A549 (cell line): ENCODE results near the gene IFIH1. TPM values are rescaled to one million over a fixed set of nuclear protein-coding genes. Genes with fewer than 3 reads are reported as not detected.

Experiments used
- ATAC-seq, 2 experiments: fragments of 200-7000 bp in 1 of 2; fragments of >200 bp in 1 of 2; cut with Nextera tagmentation in 1 of 2; cut with Tn5 transposase in 1 of 2; 3 replicates each; pipeline versions ENCODE4 v1.8.0 to v1.9.1; 2018 to 2020; ENCODE audit warnings: mild to moderate bottlenecking in 1 of 2, moderate library complexity in 1 of 2
- CTCF ChIA-PET: fragments of 300-600 bp; sonication (Branson Sonifier 250); formaldehyde crosslinking; extraction: SDS; loops from one replicate; lab custom pipeline; 2021; ENCODE audit warnings: antibody characterized with exemption, inconsistent platforms; lab: Yijun Ruan, JAX
- POLR2A ChIA-PET: fragments of 350-600 bp; formaldehyde crosslinking; extraction: SDS; loops from one replicate; lab custom pipeline; 2021; ENCODE audit warnings: antibody characterized with exemption, inconsistent platforms; lab: Yijun Ruan, JAX
- DNase-seq, 2 experiments: peaks; one replicate each; pipeline versions ENCODE4 v3.0.0 to v3.0.0-alpha.2; 2011 to 2016; ENCODE audit warnings: low read depth in 1 of 2, low spot score in 1 of 2
- FAIRE-seq: peaks from 2 replicates; lab custom pipeline; 2011; peaks lifted over from hg19 to GRCh38; lab: Jason Lieb, UNC
- H3K27ac ChIP-seq, 2 experiments: fragments of >200 bp; sonication (Bioruptor Twin); formaldehyde crosslinking; 3 replicates each; pipeline ENCODE4 v1.5.1; 2016 to 2017
- H3K4me1 ChIP-seq: fragments of >200 bp; sonication (Bioruptor Twin); formaldehyde crosslinking; 3 replicates; pipeline ENCODE4 v1.6.1; 2016
- H3K4me2 ChIP-seq: fragments of >200 bp; sonication (Bioruptor Twin); formaldehyde crosslinking; 3 replicates; pipeline ENCODE4 v1.6.1; 2016
- H3K4me3 ChIP-seq: fragments of >200 bp; sonication (Bioruptor Twin); formaldehyde crosslinking; 3 replicates; pipeline ENCODE4 v1.5.1; 2016
- H3K9me3 ChIP-seq: fragments of >200 bp; sonication (Bioruptor Twin); formaldehyde crosslinking; 3 replicates; pipeline ENCODE4 v1.6.1; 2016
- BHLHE40 ChIP-seq: IDR thresholded peaks from 2 replicates; pipeline ENCODE4 v1.6.1; 2012; ENCODE audit warnings: low read depth, low read length, inconsistent platforms
- CBX2 ChIP-seq: fragments of 200-600 bp; sonication (generic); IDR thresholded peaks from 2 replicates; pipeline ENCODE4 v1.6.1; 2016; ENCODE audit warnings: low read depth, mild to moderate bottlenecking, borderline replicate concordance
- CBX8 ChIP-seq: fragments of 200-600 bp; sonication (generic); IDR thresholded peaks from 2 replicates; pipeline ENCODE4 v1.6.1; 2016
- CHD2 ChIP-seq: fragments of 150-350 bp; IDR thresholded peaks from 2 replicates; pipeline ENCODE4 v1.6.1; 2014; ENCODE audit warnings: low read length; ENCODE audit not compliant: partially characterized antibody
- CHD4 ChIP-seq: fragments of 200-600 bp; sonication (generic); IDR thresholded peaks from 2 replicates; pipeline ENCODE4 v1.6.1; 2016; ENCODE audit warnings: antibody characterized with exemption, mild to moderate bottlenecking, borderline replicate concordance
- FOSB ChIP-seq: fragments of 250-450 bp; sonication (Bioruptor Pico); IDR thresholded peaks from 2 replicates; pipeline ENCODE4 v1.5.0; 2020; ENCODE audit warnings: mild to moderate bottlenecking, moderate library complexity
- FOSL2 ChIP-seq, 2 experiments: fragments of 450-650 bp in 1 of 2; fragments of >200 bp in 1 of 2; sonication (Bioruptor Twin) in 1 of 2; formaldehyde crosslinking; IDR thresholded peaks; 2 replicates each; pipeline versions ENCODE4 v1.5.0 to v1.6.1; 2016 to 2020; ENCODE audit warnings: mild to moderate bottlenecking in 1 of 2, moderate library complexity in 1 of 2
- FOXS1 ChIP-seq: fragments of 250-450 bp; sonication (Bioruptor Pico); IDR thresholded peaks from 2 replicates; pipeline ENCODE4 v1.5.0; 2020; ENCODE audit warnings: mild to moderate bottlenecking, moderate library complexity
- HDAC2 ChIP-seq: fragments of 200-600 bp; sonication (generic); IDR thresholded peaks from 2 replicates; pipeline ENCODE4 v1.6.1; 2016
- HEYL ChIP-seq: fragments of 250-450 bp; sonication (Bioruptor Pico); IDR thresholded peaks from 2 replicates; pipeline ENCODE4 v1.8.0; 2021; ENCODE audit warnings: mild to moderate bottlenecking, moderate library complexity
- HOXA7 ChIP-seq: fragments of 250-450 bp; sonication (Bioruptor Pico); IDR thresholded peaks from 2 replicates; pipeline ENCODE4 v1.5.0; 2020; ENCODE audit warnings: mild to moderate bottlenecking, moderate library complexity
- HOXB5 ChIP-seq: fragments of 250-450 bp; sonication (Bioruptor Pico); IDR thresholded peaks from 2 replicates; pipeline ENCODE4 v1.5.0; 2020; ENCODE audit warnings: mild to moderate bottlenecking, moderate library complexity
- JUN ChIP-seq, 2 experiments: fragments of >200 bp; sonication (Bioruptor Twin); formaldehyde crosslinking; IDR thresholded peaks; 2 replicates in 1 of 2; 3 replicates in 1 of 2; pipeline ENCODE4 v1.6.1; 2016 to 2017
- JUNB ChIP-seq: fragments of >200 bp; sonication (Bioruptor Twin); formaldehyde crosslinking; IDR thresholded peaks from 2 replicates; pipeline ENCODE4 v1.6.1; 2016
- KDM1A ChIP-seq: fragments of 200-600 bp; sonication (generic); IDR thresholded peaks from 2 replicates; pipeline ENCODE4 v1.6.1; 2016; ENCODE audit warnings: low read depth, mild to moderate bottlenecking
- MAZ ChIP-seq: fragments of 150-350 bp; IDR thresholded peaks from 2 replicates; pipeline ENCODE4 v1.6.1; 2014; ENCODE audit warnings: antibody characterized with exemption, low read depth, low read length, borderline replicate concordance
- NPAS2 ChIP-seq: fragments of 250-450 bp; sonication (Bioruptor Pico); IDR thresholded peaks from 2 replicates; pipeline ENCODE4 v1.8.0; 2022; ENCODE audit warnings: mild to moderate bottlenecking, moderate library complexity, borderline replicate concordance
- TP53 ChIP-seq: fragments of 250-450 bp; sonication (Bioruptor Pico); IDR thresholded peaks from 2 replicates; pipeline ENCODE4 v1.5.0; 2021; ENCODE audit warnings: mild to moderate bottlenecking, moderate library complexity
- ZC3H11A ChIP-seq: fragments of 450-650 bp; IDR thresholded peaks from 2 replicates; pipeline ENCODE4 v1.6.1; 2014; ENCODE audit warnings: antibody characterized with exemption, mild to moderate bottlenecking
- ZNF302 ChIP-seq: fragments of 250-450 bp; sonication (Bioruptor Pico); IDR thresholded peaks from 2 replicates; pipeline ENCODE4 v1.9.0; 2021; ENCODE audit warnings: inconsistent platforms, mild to moderate bottlenecking, moderate library complexity
- WGBS: methylation state at CpG from one replicate; pipeline ENCODE4 v1.1.6; 2017; ENCODE audit errors: missing lambda C conversion rate; 5-methylcytosine and 5-hydroxymethylcytosine counted together
- polyA plus RNA-seq, 4 experiments: library from polyadenylated mRNA; depleted of rRNA in 3 of 4; stranded (reverse); fragments of >200 nt; fragmentation: RNase III in 1 of 4; extraction: RNeasy Plus Mini Kit Qiagen cat#74134 plus additional on column Dnase treatment in 1 of 4; gene quantifications; 2 replicates in 3 of 4; 3 replicates in 1 of 4; pipeline ENCODE4 v1.2.3, GENCODE V29; 2011 to 2017
- TF ChIP-seq, protein P1 (sequence below): IDR thresholded peaks from 2 replicates; pipeline ENCODE4 v1.6.1; 2012
- TF ChIP-seq, protein P2 (sequence below): IDR thresholded peaks from 2 replicates; pipeline ENCODE4 v1.6.1; 2012; ENCODE audit warnings: low read depth, borderline replicate concordance
- TF ChIP-seq, protein P3 (sequence below): fragments of 450-650 bp; IDR thresholded peaks from 2 replicates; pipeline ENCODE4 v1.6.1; 2014; ENCODE audit warnings: antibody characterized with exemption
- TF ChIP-seq, protein P4 (sequence below): fragments of >200 bp; sonication (Bioruptor Twin); formaldehyde crosslinking; IDR thresholded peaks from 2 replicates; pipeline ENCODE4 v1.6.1; 2016
- TF ChIP-seq, protein P5 (sequence below): fragments of >200 bp; sonication (Bioruptor Twin); formaldehyde crosslinking; IDR thresholded peaks from 3 replicates; pipeline ENCODE4 v1.6.1; 2016

Gene IFIH1
- polyA plus RNA-seq, 2 of the 4 experiments (the other 2 are of a cell fraction) = 0.21 to 0.57 TPM

DNA sequence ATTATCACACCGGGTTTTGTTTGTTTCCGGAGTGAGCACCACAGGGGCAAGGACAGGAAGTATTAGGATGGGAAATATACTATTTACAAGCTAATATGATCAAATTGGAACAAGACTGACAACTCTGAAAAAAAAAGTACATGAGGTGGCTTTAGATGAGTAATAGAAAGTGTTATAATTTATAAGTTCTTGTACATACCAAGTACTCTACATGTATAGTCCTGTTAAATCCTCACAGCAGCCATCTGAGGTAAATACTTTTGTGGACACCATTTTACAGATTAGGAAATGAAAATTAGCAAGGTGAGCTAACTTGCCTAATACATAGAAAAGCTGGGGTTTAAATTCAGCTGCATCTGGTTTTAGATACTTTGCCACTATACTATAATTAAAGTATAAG lies 86.5 kb downstream of the IFIH1 start:
- Histone ChIP-seq H3K9me3 (no peaks in the 10 kb centered on the region), H3K27ac (no peak overlapping the region), H3K4me1 (no peaks in the 10 kb centered on the region), H3K4me2 (no peak overlapping the region), H3K4me3 (no peak overlapping the region)
- no peak for FAIRE-seq
- WGBS = 62% methylated on average over 2 of the region's 2 CpGs
- DNase-seq = no peak
- POLR2A ChIA-PET = no interaction called here
- no peak for ATAC-seq
- TF ChIP-seq FOSL2 (IDR thresholded peaks at IDR 0.05) = no peak
- TF ChIP-seq FOSL2 (CRISPR knock-in tag; IDR thresholded peaks at IDR 0.05) = no peak
- no peak for TF ChIP-seq FOSB (CRISPR knock-in tag)
- TF ChIP-seq JUNB = no peak
- no peak for TF ChIP-seq KDM1A
- CTCF ChIA-PET = interaction anchor here (1.2 to 3.5 kb wide), 3 partner anchors 11 to 66 kb away, joined by 3 to 19 read pairs (median 5); no protein-coding TSS in a partner anchor

DNA sequence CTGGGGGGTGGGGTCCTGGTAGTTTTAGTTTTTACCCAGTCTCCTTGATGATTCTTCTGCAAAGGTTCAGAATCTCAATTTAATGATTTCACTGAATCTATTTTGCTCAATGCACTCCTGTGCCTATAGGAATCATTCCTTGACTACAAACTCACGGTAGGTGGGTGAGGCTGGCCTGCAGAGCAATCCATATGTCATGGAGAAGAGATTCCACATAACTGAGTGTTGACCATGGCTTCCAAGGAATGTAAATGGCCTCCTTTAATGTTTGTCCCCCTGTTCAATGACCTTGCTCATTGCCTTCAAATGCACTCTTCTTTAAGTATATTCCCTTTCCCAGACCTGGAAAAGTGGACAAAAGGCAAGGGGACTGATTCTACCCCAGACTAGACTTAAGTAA lies 87.7 kb downstream of the IFIH1 start:
- ATAC-seq = no peak
- Histone ChIP-seq H3K4me3 (no peak overlapping the region), H3K27ac (no peak overlapping the region)
- POLR2A ChIA-PET = no interaction called here
- TF ChIP-seq FOXS1 (CRISPR knock-in tag) (no peak), CHD4 (no peak), JUN (IDR thresholded peaks at IDR 0.05) (no peak), BHLHE40 (no peak), TP53 (CRISPR knock-in tag) (no peak), CBX2 (no peak), HEYL (CRISPR knock-in tag) (no peak), NPAS2 (CRISPR knock-in tag) (no peak), FOSB (CRISPR knock-in tag) (no peak), ZC3H11A (no peak)
- TF ChIP-seq, protein P1, sequence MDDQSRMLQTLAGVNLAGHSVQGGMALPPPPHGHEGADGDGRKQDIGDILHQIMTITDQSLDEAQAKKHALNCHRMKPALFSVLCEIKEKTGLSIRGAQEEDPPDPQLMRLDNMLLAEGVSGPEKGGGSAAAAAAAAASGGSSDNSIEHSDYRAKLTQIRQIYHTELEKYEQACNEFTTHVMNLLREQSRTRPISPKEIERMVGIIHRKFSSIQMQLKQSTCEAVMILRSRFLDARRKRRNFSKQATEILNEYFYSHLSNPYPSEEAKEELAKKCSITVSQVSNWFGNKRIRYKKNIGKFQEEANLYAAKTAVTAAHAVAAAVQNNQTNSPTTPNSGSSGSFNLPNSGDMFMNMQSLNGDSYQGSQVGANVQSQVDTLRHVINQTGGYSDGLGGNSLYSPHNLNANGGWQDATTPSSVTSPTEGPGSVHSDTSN = no peak
- TF ChIP-seq, protein P2, sequence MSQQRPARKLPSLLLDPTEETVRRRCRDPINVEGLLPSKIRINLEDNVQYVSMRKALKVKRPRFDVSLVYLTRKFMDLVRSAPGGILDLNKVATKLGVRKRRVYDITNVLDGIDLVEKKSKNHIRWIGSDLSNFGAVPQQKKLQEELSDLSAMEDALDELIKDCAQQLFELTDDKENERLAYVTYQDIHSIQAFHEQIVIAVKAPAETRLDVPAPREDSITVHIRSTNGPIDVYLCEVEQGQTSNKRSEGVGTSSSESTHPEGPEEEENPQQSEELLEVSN = no peak
- TF ChIP-seq, all 56 proteins: peak for 0
- DNase-seq = no peak
- WGBS = 23% methylated on average over 1 of the region's 1 CpG
- H3K9me3 ChIP-seq = no peaks in the 10 kb centered on the region
- CTCF ChIA-PET = interaction anchor here (1.7 to 3.5 kb wide), 2 partner anchors 10 to 68 kb away, joined by 3 to 19 read pairs; no protein-coding TSS in a partner anchor
- no peak for FAIRE-seq
- no peaks in the 10 kb centered on the region for H3K4me1 ChIP-seq
- no peak overlapping the region for H3K4me2 ChIP-seq

DNA sequence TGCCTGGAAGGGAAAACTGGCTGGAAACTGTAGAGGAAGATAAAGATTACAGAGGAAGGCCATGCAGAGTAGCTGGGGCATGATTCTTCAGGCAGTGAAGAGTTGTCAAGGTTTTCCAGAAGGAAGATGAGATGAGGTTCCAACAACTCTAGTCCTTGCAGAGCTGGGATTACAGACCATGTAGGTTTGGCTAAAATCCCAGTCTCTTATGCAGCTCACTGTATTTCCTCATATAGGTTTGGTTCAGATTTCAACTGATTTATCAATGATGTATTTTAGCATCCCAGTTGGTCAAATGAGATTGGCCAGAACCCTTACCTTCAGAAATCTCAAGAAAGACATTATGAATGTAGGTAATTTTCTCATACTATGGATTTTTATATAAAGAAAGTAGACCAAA lies 91.6 kb downstream of the IFIH1 start:
- FAIRE-seq (no peak), DNase-seq (no peak), ATAC-seq (no peak)
- ChIA-PET CTCF (interaction anchor here (1.4 kb wide), 1 partner anchor 71 kb away, joined by 3 read pairs; no protein-coding TSS in a partner anchor), POLR2A (no interaction called here)
- no peak overlapping the region for H3K27ac ChIP-seq
- no peak overlapping the region for H3K4me2 ChIP-seq
- H3K9me3 ChIP-seq = no peaks in the 10 kb centered on the region
- no peaks in the 10 kb centered on the region for H3K4me1 ChIP-seq
- no peak overlapping the region for H3K4me3 ChIP-seq
- TF ChIP-seq MAZ = no peak
- TF ChIP-seq HOXB5 (CRISPR knock-in tag) = no peak
- no peak for TF ChIP-seq TP53 (CRISPR knock-in tag)
- TF ChIP-seq FOXS1 (CRISPR knock-in tag) = no peak
- TF ChIP-seq CHD2 = no peak
- TF ChIP-seq, protein P3, sequence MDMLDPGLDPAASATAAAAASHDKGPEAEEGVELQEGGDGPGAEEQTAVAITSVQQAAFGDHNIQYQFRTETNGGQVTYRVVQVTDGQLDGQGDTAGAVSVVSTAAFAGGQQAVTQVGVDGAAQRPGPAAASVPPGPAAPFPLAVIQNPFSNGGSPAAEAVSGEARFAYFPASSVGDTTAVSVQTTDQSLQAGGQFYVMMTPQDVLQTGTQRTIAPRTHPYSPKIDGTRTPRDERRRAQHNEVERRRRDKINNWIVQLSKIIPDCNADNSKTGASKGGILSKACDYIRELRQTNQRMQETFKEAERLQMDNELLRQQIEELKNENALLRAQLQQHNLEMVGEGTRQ = no peak
- TF ChIP-seq, protein P4, sequence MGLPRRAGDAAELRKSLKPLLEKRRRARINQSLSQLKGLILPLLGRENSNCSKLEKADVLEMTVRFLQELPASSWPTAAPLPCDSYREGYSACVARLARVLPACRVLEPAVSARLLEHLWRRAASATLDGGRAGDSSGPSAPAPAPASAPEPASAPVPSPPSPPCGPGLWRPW = no peak
- no peak for TF ChIP-seq HOXA7
- TF ChIP-seq, protein P1 = no peak
- TF ChIP-seq ZNF302 (CRISPR knock-in tag) = no peak
- TF ChIP-seq, protein P5, sequence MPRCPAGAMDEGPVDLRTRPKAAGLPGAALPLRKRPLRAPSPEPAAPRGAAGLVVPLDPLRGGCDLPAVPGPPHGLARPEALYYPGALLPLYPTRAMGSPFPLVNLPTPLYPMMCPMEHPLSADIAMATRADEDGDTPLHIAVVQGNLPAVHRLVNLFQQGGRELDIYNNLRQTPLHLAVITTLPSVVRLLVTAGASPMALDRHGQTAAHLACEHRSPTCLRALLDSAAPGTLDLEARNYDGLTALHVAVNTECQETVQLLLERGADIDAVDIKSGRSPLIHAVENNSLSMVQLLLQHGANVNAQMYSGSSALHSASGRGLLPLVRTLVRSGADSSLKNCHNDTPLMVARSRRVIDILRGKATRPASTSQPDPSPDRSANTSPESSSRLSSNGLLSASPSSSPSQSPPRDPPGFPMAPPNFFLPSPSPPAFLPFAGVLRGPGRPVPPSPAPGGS = no peak
- no peak for TF ChIP-seq CBX8
- no peak for TF ChIP-seq HDAC2
- no peak for TF ChIP-seq CBX2
